ENCODE results near the gene MED29.

The MED29 gene

DNA sequence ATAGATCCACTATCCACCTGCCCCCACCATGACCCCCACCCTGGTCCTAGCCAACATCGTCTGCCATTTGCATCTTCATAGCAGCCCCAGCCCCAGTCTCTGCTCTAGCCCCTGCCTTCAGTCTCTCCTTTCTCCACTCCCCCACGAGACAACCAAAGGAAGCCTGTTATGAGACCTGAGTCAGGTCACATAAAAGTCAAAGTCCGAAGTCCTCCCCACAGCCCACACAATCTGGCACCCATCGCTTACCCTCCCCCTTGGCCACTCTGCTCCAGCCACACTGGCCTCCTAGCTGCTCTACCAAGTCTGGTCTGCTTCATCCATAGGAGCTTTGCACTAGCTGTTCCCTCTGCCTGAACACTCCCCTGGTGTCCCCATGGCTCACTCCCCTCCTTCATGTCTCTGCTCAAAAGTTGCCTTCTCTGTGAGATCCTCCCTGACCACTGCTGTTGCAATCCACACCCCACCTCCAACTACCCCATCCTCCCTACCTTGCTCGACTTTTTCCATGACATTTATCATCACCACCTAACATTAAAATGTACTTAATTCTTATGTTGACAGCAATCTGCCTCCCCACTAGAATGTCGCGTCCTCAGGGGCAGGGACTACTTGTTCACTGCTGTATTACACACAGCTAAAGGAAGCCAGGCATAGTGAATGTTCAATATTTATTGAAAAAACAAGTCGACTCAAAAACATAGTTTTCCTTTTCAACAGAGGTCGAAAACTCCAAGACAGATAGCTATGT is 20.1 kb downstream of the MED29 start:
- peak; percentile 87 for DNase-seq (ENCODE audit: low spot score)

DNA sequence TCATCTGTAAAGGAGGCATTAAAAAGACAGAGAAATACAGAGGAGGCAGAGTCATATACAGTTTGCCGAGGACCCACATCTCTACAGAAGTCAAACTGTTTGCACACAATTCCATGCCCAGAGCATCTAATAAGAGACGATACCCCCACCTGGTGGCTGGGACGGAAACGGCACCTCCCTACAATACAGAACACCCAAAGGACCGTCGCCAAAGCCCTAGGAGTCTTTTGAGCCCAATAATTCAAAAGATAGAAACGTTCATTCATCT is 20.6 kb downstream of the MED29 start:
- DNase-seq (ENCODE audit: low spot score): peak; percentile 96

DNA sequence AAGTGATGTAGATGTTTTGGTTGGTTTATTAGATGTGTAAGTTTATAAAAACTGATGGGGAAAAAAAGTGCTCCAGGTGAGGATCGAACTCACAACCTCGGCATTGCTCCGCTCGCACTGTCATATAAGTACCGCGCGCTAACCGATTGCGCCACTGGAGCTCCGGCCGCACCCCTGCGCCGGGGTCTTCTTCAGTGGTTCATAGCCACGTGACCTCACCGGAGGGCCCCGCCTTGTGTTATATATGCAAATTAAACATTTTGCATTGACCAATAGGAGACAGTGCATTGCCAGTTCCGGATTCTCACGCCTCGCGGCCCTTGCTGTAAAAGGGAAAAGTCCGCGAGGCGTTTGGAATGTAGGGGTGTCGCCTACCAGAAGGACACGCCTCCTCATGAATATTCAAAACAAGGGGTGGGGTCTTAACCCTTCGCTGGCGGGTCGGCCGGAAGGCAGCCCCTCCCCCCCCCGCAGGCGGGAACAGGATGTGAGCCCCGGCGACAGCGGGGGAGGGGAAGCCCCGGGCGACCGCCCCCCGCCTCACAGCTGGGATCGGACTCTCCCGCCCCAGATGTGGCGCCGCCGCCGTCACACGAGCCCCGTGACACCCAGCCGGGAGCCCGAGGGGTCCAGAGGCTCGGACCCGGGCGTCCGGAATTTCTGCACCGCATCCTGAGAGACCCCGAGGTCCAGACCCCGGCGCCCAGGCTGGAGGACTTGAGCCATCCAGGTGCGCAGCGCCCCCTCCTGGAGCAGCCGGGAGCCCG is 21.1 kb downstream of the MED29 start, which contains the start of gene PLEKHG2:
Gene PLEKHG2 (plus strand): TSS at position 570 of the 767 bp plus-strand sequence. CDS start 1,418 bp downstream, outside the sequence.
- peak; percentile 100 for DNase-seq (ENCODE audit: low spot score)

DNA sequence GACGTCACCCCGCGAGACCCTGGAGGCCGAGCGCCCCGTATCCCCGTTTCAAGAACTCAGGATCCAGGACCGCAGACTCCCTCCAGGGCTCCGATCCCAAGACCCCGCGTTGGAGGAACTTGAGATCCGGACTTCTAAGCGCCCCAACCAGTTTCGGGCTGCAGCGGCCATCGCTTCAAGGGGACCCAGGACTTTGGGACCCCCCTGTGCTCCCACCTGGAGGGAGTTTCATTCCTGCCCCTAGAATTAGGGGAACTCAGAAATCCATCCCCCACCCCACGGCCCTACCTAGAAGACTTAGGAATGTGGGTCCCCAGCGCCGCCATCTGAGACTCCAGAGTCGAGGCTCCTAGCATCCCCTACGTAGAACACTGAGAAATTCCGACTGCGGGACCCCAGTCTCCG is 21.7 kb downstream of the MED29 start:
- no peak for DNase-seq (ENCODE audit: low spot score)

DNA sequence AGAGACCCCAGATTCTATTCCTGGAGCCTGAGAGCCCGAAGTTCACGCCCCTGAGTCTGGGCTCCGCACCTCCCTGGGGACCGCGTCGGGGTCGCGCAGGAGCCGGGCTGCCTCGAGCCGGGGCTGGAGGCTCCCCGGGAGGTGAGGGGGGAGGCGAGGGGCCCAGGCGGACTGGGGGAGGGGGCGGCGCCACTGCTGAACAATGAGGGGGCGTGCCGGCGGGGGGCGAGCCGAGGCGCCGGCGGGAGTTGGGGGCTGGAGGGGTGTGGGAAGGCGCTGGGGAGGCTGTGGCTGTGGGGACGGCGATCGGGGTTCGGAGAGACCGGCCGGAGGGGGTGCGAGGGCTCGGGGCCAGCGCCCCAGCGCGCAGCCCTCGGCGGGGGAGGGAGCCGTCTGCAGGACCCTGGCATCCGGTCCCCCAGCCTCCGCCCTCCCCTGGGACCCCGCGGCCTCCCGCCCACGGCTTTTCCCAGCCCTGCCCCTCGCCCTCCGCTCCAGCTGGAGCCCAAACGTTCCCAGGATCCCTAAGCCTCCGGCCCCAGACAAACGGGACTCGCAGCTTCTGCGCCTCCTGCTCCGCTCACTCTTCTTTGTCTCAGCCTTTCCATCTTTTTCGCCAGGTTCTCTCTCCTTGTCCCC is 22.2 kb downstream of the MED29 start:
- peak; percentile 47 for DNase-seq (ENCODE audit: low spot score)

DNA sequence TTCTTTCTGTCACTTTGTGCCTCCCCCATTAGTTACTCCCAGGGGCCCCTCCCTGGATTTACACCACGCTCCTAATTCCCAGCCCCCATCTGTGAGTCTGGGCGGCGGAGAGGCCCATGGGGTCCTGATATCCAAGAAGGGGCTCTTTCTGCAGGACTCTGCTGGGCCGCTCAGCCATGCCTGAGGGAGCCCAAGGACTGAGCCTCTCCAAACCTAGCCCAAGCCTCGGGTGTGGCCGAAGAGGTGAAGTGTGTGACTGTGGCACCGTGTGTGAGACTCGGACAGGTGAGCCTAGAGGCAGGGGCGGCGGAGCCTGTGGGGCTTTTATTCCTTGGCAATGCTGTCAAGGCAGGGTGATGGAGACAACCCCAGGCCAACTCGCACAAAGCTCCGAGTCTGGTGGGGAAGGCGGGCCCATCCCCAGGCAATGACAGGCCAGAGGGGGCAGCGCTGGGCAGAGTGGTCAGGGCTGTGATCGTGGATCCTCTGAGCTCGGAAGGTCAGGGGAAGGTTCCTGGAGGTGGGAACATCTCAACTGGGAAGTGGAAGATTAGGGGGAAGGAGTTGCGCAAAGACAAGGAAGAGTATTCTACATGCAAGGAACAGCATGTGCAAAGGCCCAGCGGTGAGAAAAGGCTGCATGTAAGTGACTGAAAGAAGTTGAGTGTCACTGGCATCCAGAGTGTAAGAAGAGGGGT is 22.9 kb downstream of the MED29 start:
- DNase-seq (ENCODE audit: low spot score): no peak

DNA sequence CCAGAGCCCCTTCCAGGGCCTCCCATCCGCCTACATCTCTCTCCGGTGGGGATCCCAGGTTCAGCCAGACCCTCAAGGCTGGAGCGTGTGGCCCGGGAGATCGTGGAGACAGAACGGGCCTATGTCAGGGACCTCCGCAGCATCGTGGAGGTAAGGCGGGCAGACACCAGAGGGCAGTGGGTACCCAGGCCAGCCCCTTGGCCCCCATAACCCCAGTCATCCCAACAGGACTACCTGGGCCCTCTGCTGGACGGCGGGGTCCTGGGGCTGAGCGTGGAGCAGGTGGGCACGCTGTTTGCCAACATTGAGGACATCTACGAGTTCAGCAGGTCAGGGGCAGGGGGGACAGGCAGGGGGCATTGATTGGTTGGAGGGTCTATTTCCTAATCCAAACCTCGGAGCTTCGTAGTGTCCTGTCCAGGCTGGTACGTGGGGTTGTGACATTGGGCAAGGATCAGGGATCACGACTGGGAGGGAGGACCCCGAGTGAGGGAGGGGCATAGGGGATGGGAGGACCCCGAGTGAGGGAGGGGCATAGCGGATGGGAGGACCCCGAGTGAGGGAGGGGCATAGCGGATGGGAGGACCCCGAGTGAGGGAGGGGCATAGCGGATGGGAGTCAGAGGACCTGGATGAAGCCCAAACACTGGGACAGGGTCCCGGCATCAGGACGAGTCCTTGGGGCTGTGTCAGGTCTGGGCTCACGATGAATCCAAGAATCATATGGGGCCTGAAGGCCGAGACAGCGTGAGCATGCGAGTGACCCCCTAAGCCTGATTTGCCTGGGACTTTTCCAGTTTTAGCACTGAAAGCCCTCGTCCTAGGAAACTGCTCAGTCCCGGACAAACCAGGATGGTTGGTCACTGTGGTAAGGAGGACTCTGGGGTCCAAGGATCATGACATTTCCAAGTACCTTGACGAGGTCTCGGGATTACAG is 24.2 kb downstream of the MED29 start:
- DNase-seq (ENCODE audit: low spot score): no peak

DNA sequence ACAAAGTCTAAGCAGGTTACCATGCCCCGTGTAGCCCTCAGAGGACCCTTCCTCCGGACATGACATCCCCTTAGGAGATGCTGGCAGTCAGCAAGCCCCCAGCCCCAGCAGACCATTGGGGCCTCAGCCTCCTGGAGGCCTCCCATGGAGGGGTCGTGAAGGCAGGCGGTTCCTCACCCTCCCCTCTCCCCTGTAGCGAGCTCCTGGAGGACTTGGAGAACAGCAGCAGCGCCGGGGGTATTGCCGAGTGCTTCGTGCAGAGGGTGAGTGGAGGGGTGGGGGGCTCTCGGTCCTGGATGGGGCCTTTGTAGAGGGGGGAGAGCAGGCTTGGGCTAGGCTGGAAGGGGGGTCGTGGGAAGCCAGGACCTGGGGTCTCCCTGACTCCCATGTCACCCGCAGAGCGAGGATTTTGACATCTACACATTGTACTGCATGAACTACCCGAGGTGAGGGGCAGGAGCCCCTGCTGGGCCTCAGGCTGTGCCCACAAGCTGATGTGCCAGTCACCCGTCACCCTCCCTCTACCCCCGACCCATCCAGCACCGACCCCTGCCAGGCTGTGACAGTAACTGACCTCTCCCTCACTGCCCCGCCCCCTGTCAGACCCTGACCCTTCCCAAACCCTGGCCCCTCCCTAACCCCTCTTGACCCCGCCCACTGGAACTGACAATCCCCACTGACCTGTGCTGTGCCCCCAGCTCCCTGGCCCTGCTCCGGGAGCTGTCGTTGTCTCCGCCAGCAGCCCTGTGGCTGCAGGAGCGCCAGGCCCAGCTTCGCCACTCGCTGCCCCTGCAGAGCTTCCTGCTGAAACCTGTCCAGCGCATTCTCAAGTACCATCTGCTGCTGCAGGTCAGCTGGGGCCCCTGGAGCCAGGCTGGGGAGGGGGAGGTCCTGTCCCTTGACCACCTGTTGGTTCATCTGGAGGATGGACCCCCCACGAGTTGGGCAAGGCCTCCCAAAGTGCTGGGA is 25.3 kb downstream of the MED29 start:
- DNase-seq (ENCODE audit: low spot score): no peak

DNA sequence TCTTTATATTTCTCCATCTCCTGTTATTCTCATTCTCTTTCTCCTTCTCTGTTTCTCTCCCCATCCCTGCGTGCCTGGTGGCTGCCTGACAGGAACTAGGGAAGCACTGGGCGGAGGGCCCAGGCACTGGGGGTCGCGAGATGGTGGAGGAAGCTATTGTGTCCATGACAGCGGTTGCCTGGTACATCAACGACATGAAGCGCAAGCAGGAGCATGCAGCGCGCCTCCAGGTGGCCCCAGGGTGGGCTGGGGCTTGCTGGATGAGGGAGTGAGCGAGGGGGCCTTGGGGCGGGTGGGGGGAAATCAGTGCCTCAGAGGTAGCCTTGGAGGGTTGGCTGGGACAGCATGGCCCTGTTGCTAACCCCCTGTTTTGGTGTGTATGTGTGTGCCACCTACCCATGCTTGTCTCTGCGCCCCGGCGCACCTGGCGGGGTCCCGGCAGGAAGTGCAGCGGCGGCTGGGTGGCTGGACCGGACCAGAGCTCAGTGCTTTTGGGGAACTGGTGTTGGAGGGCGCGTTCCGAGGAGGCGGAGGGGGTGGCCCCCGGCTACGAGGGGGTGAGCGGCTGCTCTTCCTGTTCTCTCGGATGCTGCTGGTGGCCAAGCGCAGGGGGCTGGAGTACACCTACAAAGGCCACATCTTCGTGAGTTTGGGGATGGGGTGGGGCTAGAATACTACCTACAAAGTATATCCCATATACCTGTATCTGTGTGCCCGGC is 26.4 kb downstream of the MED29 start:
- DNase-seq (ENCODE audit: low spot score): no peak

DNA sequence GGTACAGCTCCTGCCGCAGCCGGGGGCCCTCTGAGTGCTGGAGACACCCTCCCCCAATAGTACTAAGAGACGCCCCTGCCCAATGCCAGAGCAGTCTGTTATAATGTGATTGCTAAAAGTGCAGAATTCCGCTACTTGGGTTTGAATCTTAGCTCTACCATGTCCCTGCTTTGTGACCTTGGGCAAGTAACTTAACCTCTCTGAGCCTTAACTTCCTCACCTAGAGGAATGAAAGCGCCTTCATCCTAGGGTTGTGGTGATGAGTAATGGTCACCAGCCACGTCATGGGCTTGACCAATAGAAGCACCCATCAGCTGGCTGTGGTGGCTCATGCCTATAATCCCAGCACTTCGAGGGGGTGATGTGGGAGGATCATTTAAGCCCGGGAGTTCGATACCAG is 27.8 kb downstream of the MED29 start:
- DNase-seq (ENCODE audit: low spot score): no peak

DNA sequence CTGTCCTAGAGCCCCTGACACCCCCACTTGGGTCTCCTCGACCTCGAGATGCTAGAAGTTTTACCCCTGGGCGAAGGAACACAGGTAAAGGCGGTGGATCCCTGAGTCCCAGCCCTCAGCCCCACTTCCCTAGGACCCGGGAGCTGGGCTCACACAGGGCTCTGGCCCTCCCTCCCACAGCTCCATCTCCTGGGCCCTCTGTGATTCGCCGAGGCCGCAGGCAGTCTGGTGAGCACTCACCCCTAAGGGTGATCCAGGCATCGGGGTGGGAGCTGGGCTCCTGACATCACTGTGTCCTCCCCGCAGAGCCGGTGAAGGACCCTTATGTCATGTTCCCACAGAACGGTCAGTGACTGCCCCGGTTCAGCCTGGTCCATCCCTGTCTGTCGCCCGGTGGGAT is 29.6 kb downstream of the MED29 start:
- DNase-seq (ENCODE audit: low spot score): no peak

DNA sequence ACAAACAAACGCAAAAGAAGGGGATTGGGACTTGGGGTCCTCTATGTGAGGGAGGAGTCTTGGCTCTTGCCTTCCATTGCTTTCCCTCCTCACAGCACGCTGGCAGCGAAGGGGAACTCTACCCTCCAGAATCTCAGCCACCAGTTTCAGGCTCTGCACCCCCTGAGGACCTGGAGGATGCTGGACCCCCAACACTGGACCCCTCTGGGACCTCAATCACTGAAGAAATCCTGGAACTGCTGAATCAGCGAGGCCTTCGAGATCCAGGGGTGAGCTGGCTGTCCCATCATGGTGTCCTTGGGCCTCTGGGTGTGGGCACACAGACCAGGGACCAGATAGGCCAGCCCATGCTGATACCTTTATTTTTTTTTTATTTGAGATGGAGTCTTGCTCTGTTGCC is 30.8 kb downstream of the MED29 start:
- DNase-seq (ENCODE audit: low spot score): no peak

DNA sequence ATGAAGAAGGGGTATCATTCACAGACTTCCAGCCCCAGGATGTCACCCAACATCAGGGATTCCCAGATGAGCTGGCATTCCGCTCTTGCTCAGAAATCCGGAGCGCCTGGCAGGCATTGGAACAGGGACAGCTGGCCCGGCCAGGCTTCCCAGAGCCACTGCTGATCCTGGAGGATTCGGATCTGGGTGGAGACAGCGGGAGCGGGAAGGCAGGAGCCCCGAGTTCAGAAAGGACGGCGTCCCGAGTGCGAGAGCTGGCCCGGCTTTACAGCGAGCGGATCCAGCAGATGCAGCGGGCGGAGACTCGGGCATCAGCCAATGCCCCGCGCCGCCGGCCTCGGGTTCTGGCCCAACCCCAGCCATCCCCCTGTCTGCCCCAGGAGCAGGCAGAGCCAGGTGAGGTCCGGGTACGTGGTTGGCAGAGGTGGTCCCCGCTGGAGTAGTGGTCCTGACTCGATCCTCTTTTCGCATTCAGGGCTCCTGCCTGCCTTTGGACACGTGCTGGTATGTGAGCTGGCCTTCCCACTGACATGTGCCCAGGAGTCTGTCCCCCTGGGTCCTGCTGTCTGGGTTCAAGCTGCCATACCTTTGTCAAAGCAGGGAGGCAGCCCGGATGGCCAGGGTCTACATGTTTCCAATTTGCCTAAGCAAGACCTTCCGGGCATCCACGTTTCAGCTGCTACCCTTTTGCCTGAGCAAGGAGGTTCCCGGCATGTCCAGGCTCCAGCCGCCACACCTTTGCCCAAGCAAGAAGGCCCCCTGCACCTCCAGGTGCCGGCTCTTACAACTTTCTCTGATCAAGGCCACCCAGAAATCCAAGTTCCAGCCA is 32.3 kb downstream of the MED29 start:
- DNase-seq (ENCODE audit: low spot score): no peak

DNA sequence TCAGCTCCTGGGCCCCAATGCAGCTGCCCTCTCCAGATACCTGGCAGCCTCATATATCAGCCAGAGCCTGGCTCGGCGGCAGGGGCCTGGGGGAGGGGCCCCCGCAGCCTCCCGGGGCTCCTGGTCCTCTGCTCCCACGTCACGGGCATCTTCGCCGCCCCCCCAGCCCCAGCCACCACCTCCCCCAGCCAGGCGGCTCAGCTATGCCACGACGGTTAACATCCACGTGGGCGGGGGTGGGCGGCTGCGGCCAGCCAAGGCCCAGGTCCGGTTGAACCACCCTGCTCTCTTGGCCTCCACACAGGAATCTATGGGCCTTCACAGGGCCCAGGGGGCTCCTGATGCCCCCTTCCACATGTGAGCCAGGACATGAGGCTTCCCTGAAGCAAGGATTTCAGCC is 33.8 kb downstream of the MED29 start:
- DNase-seq (ENCODE audit: low spot score): no peak

DNA sequence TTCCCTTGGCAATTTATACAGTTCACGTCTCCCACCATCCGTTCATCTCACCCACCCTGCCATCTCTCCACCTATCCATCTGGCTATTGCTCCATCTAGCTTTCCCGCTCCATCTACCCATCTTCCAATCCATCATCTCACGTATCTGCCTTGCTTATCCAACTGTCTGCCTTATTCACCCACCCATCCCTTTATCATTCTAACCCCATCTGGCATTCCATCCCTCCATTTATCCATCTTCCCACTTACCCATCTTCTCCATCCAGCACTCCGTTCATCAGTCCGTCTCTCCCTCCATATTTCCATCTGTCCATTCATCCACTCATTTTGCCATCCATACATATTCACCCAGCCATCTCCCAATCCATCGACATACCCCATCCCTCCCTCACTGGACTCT is 34.6 kb downstream of the MED29 start:
- no peak for DNase-seq (ENCODE audit: low spot score)

DNA sequence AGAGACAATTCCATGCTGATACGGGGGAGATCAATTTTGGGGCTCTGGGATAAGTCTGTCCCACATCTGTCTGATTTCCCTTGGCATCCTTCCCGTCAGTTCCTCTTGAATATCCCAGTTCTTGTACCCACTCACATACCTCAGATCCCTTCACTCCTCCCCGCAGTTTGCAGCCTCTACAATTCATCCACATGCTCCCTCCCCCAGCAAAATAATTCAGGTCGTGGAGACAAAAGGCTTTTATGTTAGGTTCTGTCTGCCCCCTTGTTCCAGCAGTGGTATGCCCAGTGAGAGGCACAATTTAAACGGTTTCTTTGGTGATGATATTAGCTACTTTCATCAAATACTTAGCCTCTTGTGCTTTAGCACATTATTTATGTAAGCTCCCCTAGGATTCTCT is 35.0 kb downstream of the MED29 start:
- DNase-seq (ENCODE audit: low spot score): no peak

DNA sequence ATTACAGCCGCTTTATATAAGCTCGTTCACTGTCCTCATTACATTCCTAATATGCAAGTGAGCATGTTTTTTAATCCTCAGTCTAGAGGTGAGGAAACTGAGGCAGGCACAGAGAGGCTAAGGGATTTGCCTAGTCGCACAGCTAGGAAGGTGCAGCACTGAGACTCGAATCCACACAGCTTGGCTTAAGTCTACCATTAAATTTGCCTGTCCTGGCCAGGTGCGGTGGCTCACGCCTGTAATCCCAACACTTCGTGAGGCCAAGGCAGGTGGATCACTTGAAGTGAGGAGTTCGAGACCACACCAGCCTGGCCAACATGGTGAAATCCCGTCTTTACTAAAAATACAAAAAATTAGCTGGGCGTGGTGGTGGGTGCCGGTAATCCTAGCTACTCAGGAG is 36.5 kb downstream of the MED29 start:
- DNase-seq (ENCODE audit: low spot score): no peak

DNA sequence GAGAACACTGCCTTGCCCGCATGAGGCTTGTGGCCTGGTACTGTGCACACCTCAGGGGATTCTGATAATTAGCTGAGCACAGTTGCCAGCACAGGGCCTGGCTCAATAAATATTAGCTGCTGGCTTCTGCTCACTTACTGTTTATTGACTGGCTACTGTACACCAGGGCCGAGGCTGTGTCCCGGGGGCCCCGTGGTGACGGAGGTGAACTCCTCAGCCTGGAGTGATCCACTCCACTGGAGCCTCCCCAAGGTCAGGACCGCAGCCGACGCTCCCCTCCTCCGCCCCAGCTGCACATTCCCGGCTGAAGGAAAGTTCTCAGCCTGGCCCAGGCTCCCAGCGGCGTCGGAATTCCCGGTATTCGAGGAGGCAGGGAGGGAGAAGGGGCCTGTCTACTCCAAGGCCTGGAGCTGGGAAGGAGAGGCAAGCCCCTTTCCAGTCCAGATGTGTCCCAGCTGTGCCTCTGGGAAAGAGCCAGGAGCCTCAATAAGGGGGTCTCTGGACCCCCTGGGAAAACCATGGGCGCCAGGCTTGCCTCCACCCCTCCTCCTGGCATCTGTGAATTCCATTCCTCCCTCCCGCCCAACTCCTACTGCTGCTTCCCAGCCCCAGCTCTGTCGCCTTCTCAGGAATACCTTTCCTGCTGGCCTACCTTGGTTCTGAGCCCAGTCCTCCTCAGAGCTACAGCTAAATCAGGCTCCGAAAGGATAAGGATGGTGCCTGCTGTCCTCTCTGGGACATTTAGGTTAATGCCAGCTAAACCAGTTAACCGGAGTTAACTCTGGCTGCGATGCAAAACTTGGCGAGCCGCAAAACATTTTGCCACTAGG is 37.3 kb downstream of the MED29 start:
- DNase-seq (ENCODE audit: low spot score): peak; percentile 45

Data from SW480 (cell line).